ENCODE data around the gene SLC30A7. TPM values are rescaled to one million over a fixed set of nuclear protein-coding genes. Genes with fewer than 3 reads are reported as not detected.

SLC30A7 gene
- total RNA-seq, 1 donor from 2014 or later: 22.2 TPM

DNA sequence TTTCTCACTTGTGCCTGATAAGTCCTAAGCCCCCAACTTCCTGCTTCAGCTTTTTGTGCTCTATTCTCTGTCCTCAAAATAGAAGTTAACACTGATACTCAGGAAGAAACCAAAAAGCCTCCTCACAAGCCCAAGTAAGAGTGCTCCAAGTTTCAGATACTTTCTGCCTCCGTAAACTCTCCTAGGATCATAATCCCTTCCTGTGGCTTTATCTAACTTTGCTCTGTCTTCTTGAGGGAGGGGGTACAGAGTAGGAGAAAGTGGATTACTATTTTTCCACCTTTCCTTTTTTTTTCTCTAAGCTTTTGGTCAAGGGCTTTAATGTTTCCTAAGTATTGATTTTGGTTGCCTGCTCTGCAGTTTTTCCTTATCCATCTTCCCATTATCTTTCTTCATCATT lies 75.1 kb downstream of the SLC30A7 start:
- H3K4me2 ChIP-seq: peak overlapping the region; percentile 36
- H3K4me3 Mint-ChIP-seq: peak overlapping the region; percentile 18
- peak; percentile 9 for DNase-seq (ENCODE audit: low spot score)
- no peaks in the 10 kb centered on the region for H3K9me3 ChIP-seq (ENCODE audit: low read depth)
- no peaks in the 10 kb centered on the region for H3K27me3 Mint-ChIP-seq (ENCODE audit: insufficient read depth, low read depth)
- no peaks in the 10 kb centered on the region for H3K27me3 ChIP-seq
- peaks cover 14% of the 10 kb centered on the region for H3K4me1 Mint-ChIP-seq
- H3K9me3 Mint-ChIP-seq: no peaks in the 10 kb centered on the region
- peaks cover 30% of the 10 kb centered on the region for H3K4me1 ChIP-seq
- no peak for TF ChIP-seq EZH2 (IDR thresholded peaks at IDR 0.05)
- TF ChIP-seq, protein P1, sequence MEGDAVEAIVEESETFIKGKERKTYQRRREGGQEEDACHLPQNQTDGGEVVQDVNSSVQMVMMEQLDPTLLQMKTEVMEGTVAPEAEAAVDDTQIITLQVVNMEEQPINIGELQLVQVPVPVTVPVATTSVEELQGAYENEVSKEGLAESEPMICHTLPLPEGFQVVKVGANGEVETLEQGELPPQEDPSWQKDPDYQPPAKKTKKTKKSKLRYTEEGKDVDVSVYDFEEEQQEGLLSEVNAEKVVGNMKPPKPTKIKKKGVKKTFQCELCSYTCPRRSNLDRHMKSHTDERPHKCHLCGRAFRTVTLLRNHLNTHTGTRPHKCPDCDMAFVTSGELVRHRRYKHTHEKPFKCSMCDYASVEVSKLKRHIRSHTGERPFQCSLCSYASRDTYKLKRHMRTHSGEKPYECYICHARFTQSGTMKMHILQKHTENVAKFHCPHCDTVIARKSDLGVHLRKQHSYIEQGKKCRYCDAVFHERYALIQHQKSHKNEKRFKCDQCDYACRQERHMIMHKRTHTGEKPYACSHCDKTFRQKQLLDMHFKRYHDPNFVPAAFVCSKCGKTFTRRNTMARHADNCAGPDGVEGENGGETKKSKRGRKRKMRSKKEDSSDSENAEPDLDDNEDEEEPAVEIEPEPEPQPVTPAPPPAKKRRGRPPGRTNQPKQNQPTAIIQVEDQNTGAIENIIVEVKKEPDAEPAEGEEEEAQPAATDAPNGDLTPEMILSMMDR (IDR thresholded peaks at IDR 0.05): no peak
- TF ChIP-seq EZH2phosphoT487 (IDR thresholded peaks at IDR 0.05): no peak
- peak overlapping the region; percentile 81 for H3K27ac Mint-ChIP-seq
- peak overlapping the region; percentile 27 for H3K27ac ChIP-seq
- H4K20me1 ChIP-seq (ENCODE audit: low read depth): no peaks in the 10 kb centered on the region
- H3K4me3 ChIP-seq: no peak overlapping the region
- H3K79me2 ChIP-seq (ENCODE audit: low read depth): no peaks in the 10 kb centered on the region
- no peak overlapping the region for H3K9ac ChIP-seq
- H2AFZ ChIP-seq (replicated peaks): peak overlapping the region; percentile 52
- H3K36me3 Mint-ChIP-seq: peaks cover 10% of the 10 kb centered on the region
- H3F3A ChIP-seq (ENCODE audit: low read depth): peaks cover 5% of the 10 kb centered on the region
- H3K36me3 ChIP-seq: no peaks in the 10 kb centered on the region

DNA sequence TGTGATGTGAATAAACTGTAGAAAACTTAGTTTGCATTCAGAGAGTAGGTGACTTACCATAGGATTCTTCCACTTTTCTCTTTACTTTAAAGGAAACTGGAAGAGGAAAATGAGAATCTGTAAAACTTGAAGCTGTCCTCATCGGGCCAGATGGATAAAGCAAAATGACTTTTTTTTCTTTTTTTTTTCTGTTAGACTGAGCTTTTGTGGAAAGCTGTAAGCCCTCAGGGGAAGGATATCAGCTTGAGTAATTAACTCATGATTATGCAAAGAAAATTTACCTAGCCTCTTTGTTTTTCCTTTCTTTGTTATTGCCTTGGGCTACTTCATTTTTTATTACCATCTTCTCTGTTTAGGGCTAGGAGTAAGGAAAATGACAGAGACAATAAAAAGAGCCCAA lies 76.3 kb downstream of the SLC30A7 start:
- H3K79me2 ChIP-seq (ENCODE audit: low read depth): no peaks in the 10 kb centered on the region
- H3K36me3 Mint-ChIP-seq: peaks cover 10% of the 10 kb centered on the region
- no peak overlapping the region for H2AFZ ChIP-seq (replicated peaks)
- H3K4me3 Mint-ChIP-seq: no peak overlapping the region
- H3K9me3 ChIP-seq (ENCODE audit: low read depth): no peaks in the 10 kb centered on the region
- no peak overlapping the region for H3K9ac ChIP-seq
- H3K27me3 ChIP-seq: no peaks in the 10 kb centered on the region
- H3K4me1 ChIP-seq: peaks cover 30% of the 10 kb centered on the region
- no peak overlapping the region for H3K27ac ChIP-seq
- no peaks in the 10 kb centered on the region for H3K9me3 Mint-ChIP-seq
- H3K27me3 Mint-ChIP-seq (ENCODE audit: insufficient read depth, low read depth): no peaks in the 10 kb centered on the region
- no peak overlapping the region for H3K4me3 ChIP-seq
- peaks cover 14% of the 10 kb centered on the region for H3K4me1 Mint-ChIP-seq
- TF ChIP-seq, protein P1 (IDR thresholded peaks at IDR 0.05): no peak
- TF ChIP-seq EZH2phosphoT487 (IDR thresholded peaks at IDR 0.05) (no peak), EZH2 (IDR thresholded peaks at IDR 0.05) (no peak)
- peaks cover 5% of the 10 kb centered on the region for H3F3A ChIP-seq (ENCODE audit: low read depth)
- no peak overlapping the region for H3K27ac Mint-ChIP-seq
- H4K20me1 ChIP-seq (ENCODE audit: low read depth): no peaks in the 10 kb centered on the region
- H3K4me2 ChIP-seq: no peak overlapping the region
- DNase-seq (ENCODE audit: low spot score): no peak
- H3K36me3 ChIP-seq: no peaks in the 10 kb centered on the region

DNA sequence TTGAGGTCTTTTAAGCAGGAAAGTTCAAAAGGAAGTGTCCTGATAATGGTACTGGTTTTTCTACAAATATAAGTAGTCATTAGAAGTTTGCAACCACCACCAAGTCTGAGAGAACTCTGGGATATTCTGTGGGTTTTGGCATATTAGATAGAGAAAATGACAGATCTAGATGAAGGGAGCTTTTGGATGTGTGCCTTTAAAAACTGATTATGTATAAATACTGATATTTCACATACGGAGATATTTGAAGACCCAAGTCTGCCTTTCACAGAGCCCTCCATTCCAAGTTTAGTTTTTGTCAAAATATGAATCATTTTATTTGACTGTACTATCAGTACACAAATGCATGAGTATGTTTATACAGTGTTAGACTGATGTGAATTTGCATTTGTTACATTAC lies 81.0 kb downstream of the SLC30A7 start:
- Mint-ChIP-seq H3K27ac (no peak overlapping the region), H3K36me3 (peaks cover 7% of the 10 kb centered on the region), H3K9me3 (no peaks in the 10 kb centered on the region), H3K4me1 (peaks cover 6% of the 10 kb centered on the region), H3K27me3 (ENCODE audit: insufficient read depth, low read depth) (no peaks in the 10 kb centered on the region), H3K4me3 (no peak overlapping the region)
- H2AFZ ChIP-seq (replicated peaks): no peak overlapping the region
- no peak overlapping the region for H3K4me3 ChIP-seq
- no peaks in the 10 kb centered on the region for H3K36me3 ChIP-seq
- no peaks in the 10 kb centered on the region for H3F3A ChIP-seq (ENCODE audit: low read depth)
- no peak for DNase-seq (ENCODE audit: low spot score)
- H3K27ac ChIP-seq: no peak overlapping the region
- H3K27me3 ChIP-seq: no peaks in the 10 kb centered on the region
- H3K4me1 ChIP-seq: peaks cover 9% of the 10 kb centered on the region
- no peaks in the 10 kb centered on the region for H3K9me3 ChIP-seq (ENCODE audit: low read depth)
- TF ChIP-seq EZH2 (IDR thresholded peaks at IDR 0.05) (no peak), EZH2phosphoT487 (IDR thresholded peaks at IDR 0.05) (no peak)
- TF ChIP-seq, protein P1 (IDR thresholded peaks at IDR 0.05): no peak
- no peak overlapping the region for H3K4me2 ChIP-seq
- no peaks in the 10 kb centered on the region for H3K79me2 ChIP-seq (ENCODE audit: low read depth)
- no peak overlapping the region for H3K9ac ChIP-seq
- no peaks in the 10 kb centered on the region for H4K20me1 ChIP-seq (ENCODE audit: low read depth)
